HL-60 (cell line): ENCODE data around the gene ZBTB49.

Experiments
- DNase-seq, 2 experiments: peaks; one replicate each; pipeline ENCODE4 v3.0.0-alpha.2; 2010 to 2020; ENCODE audit warnings: low read depth in 1 of 2, low spot score in 1 of 2
- H3K27ac ChIP-seq: fragments of 250-450 bp; sonication (Bioruptor Pico); replicated peaks from 2 replicates; pipeline ENCODE4 v1.5.1; 2020; ENCODE audit warnings: mild to moderate bottlenecking, moderate library complexity
- H3K27me3 ChIP-seq: fragments of 250-450 bp; sonication (Bioruptor Pico); 2 replicates; pipeline ENCODE4 v1.5.1; 2021; ENCODE audit warnings: mild to moderate bottlenecking, moderate library complexity; ENCODE audit not compliant: insufficient read depth, poor library complexity, severe bottlenecking
- H3K4me3 ChIP-seq: replicated peaks from 2 replicates; pipeline ENCODE4 v1.5.1; 2011; ENCODE audit warnings: mild to moderate bottlenecking, control low read depth, low read length; ENCODE audit not compliant: insufficient read depth
- GABPA ChIP-seq: IDR thresholded peaks from 2 replicates; pipeline ENCODE4 v1.6.1; 2012; ENCODE audit warnings: low read depth
- POLR2AphosphoS5 ChIP-seq: IDR thresholded peaks from 2 replicates; pipeline ENCODE4 v1.6.1; 2012; ENCODE audit warnings: low read depth
- SPI1 ChIP-seq: IDR thresholded peaks from 2 replicates; pipeline ENCODE4 v1.6.1; 2012; ENCODE audit warnings: low read depth, mild to moderate bottlenecking, borderline replicate concordance
- TF ChIP-seq, protein P1 (sequence below): IDR thresholded peaks from 2 replicates; pipeline ENCODE4 v1.6.1; 2012; ENCODE audit warnings: low read depth; ENCODE audit not compliant: insufficient replicate concordance
- TF ChIP-seq, protein P2 (sequence below): IDR thresholded peaks from one replicate; pipeline ENCODE4 v1.5.1; 2011; ENCODE audit warnings: low read length, control low read depth, inconsistent platforms; ENCODE audit not compliant: insufficient read depth

The ZBTB49 gene

GRCh38 chr4:4327652-4328121 lies 37.6 kb downstream of the ZBTB49 start:
- Histone ChIP-seq H3K4me3 (no peak overlapping the region), H3K27me3 (no peaks in the 10 kb centered on the region), H3K27ac (no peak overlapping the region)
- no peak for TF ChIP-seq GABPA
- TF ChIP-seq POLR2AphosphoS5 = no peak
- TF ChIP-seq, protein P1, sequence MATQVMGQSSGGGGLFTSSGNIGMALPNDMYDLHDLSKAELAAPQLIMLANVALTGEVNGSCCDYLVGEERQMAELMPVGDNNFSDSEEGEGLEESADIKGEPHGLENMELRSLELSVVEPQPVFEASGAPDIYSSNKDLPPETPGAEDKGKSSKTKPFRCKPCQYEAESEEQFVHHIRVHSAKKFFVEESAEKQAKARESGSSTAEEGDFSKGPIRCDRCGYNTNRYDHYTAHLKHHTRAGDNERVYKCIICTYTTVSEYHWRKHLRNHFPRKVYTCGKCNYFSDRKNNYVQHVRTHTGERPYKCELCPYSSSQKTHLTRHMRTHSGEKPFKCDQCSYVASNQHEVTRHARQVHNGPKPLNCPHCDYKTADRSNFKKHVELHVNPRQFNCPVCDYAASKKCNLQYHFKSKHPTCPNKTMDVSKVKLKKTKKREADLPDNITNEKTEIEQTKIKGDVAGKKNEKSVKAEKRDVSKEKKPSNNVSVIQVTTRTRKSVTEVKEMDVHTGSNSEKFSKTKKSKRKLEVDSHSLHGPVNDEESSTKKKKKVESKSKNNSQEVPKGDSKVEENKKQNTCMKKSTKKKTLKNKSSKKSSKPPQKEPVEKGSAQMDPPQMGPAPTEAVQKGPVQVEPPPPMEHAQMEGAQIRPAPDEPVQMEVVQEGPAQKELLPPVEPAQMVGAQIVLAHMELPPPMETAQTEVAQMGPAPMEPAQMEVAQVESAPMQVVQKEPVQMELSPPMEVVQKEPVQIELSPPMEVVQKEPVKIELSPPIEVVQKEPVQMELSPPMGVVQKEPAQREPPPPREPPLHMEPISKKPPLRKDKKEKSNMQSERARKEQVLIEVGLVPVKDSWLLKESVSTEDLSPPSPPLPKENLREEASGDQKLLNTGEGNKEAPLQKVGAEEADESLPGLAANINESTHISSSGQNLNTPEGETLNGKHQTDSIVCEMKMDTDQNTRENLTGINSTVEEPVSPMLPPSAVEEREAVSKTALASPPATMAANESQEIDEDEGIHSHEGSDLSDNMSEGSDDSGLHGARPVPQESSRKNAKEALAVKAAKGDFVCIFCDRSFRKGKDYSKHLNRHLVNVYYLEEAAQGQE = no peak
- TF ChIP-seq, protein P2, sequence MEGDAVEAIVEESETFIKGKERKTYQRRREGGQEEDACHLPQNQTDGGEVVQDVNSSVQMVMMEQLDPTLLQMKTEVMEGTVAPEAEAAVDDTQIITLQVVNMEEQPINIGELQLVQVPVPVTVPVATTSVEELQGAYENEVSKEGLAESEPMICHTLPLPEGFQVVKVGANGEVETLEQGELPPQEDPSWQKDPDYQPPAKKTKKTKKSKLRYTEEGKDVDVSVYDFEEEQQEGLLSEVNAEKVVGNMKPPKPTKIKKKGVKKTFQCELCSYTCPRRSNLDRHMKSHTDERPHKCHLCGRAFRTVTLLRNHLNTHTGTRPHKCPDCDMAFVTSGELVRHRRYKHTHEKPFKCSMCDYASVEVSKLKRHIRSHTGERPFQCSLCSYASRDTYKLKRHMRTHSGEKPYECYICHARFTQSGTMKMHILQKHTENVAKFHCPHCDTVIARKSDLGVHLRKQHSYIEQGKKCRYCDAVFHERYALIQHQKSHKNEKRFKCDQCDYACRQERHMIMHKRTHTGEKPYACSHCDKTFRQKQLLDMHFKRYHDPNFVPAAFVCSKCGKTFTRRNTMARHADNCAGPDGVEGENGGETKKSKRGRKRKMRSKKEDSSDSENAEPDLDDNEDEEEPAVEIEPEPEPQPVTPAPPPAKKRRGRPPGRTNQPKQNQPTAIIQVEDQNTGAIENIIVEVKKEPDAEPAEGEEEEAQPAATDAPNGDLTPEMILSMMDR = no peak
- no peak for TF ChIP-seq SPI1
- DNase-seq = no peak

DNA sequence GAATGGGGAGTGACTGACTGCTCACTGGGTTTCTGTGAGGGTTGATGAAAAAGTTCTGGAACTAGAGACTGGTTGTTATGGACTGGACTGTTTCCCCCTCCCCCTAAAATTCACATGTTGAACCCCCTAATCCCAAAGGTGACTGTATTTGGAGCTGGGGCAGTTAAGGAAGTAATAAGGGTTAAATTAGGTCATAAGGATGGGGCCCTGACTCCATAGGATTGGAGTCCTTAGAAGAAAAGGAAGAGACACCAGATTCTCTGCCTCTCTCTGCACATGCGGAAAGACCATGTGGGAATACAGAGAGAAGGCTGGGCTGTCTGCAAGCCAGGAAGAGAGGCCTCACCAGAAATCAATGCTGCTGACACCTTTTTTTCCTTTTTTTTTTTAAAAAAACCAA lies 38.2 kb downstream of the ZBTB49 start:
- TF ChIP-seq, protein P1 = no peak
- TF ChIP-seq SPI1 (no peak), GABPA (no peak), POLR2AphosphoS5 (no peak)
- TF ChIP-seq, protein P2 = no peak
- H3K4me3 ChIP-seq = no peak overlapping the region
- no peak overlapping the region for H3K27ac ChIP-seq
- H3K27me3 ChIP-seq = no peaks in the 10 kb centered on the region
- DNase-seq = no peak

GRCh38 chr4:4328840-4329239 lies 38.8 kb downstream of the ZBTB49 start:
- no peak overlapping the region for H3K4me3 ChIP-seq
- no peaks in the 10 kb centered on the region for H3K27me3 ChIP-seq
- no peak for DNase-seq
- H3K27ac ChIP-seq = no peak overlapping the region
- TF ChIP-seq, protein P1 = no peak
- TF ChIP-seq SPI1 = no peak
- TF ChIP-seq POLR2AphosphoS5 = no peak
- TF ChIP-seq, protein P2 = no peak
- TF ChIP-seq GABPA = no peak
